Measurements from ENCODE around the gene PTAFR. TPM values are rescaled to one million over a fixed set of nuclear protein-coding genes. Genes with fewer than 3 reads are reported as not detected.

PTAFR gene
- total RNA-seq, 1 experiment from 2014 or later, result 1.9 TPM

DNA sequence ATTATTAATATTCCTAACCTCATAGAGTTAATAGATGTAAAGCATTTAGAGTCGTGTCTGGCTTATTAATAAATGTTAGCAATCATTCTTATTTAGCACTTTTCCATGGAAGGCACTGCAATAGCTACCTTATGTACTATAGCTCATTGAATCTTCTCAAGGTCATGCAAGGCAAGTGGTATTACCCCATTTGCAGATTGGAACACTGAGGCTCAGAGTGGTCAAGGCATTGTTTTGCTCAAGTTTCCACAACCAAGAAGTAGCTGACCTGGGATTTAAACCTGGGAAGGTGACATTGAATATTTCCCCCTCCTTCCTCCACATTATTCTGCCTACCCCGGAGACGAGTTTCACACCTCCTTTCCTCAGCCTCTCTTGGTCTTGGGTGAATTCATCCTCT, 50.3 kb downstream of the PTAFR start:
- Histone ChIP-seq H3K4me2 (ENCODE audit: insufficient read depth, insufficient read length, low read length) (no peak overlapping the region), H3K27me3 (ENCODE audit: insufficient read depth, low read length) (no peaks in the 10 kb centered on the region), H3K14ac (ENCODE audit: insufficient read depth, low read length) (no peak overlapping the region), H3K23me2 (ENCODE audit: insufficient read length, low read depth, low read length, poor library complexity, severe bottlenecking) (no peaks in the 10 kb centered on the region), H4K5ac (ENCODE audit: insufficient read length, low read depth, low read length) (no peak overlapping the region), H3K9ac (ENCODE audit: extremely low read depth, insufficient read length, low read length) (no peak overlapping the region), H3K9me3 (ENCODE audit: control insufficient read depth, low read depth, low read length) (no peaks in the 10 kb centered on the region), H2BK12ac (ENCODE audit: insufficient read length, low read depth, low read length) (no peak overlapping the region), H4K91ac (ENCODE audit: insufficient read length, low read depth, low read length) (no peak overlapping the region), H3K79me2 (ENCODE audit: insufficient read depth, low read length) (no peaks in the 10 kb centered on the region), H2BK15ac (ENCODE audit: low read depth, low read length) (no peak overlapping the region), H2BK5ac (ENCODE audit: insufficient read length, low read length) (no peak overlapping the region), H2BK120ac (ENCODE audit: low read depth, low read length, poor library complexity, severe bottlenecking) (no peak overlapping the region), H3K27ac (ENCODE audit: insufficient read length, low read depth, low read length) (no peak overlapping the region), H3K18ac (ENCODE audit: insufficient read length, low read depth, low read length) (no peak overlapping the region), H2AK5ac (ENCODE audit: insufficient read length, low read length) (no peak overlapping the region), H2AFZ (ENCODE audit: low read length) (no peak overlapping the region), H3T11ph (ENCODE audit: low read length) (no peak overlapping the region), H2BK20ac (ENCODE audit: low read depth, low read length, poor library complexity, severe bottlenecking) (no peak overlapping the region), H3K79me1 (ENCODE audit: insufficient read depth, low read depth, low read length, poor library complexity, severe bottlenecking) (no peaks in the 10 kb centered on the region), H4K20me1 (ENCODE audit: control insufficient read depth, insufficient read depth, insufficient read length) (no peaks in the 10 kb centered on the region), H4K8ac (replicated peaks; ENCODE audit: insufficient read length, low read depth, low read length) (no peak overlapping the region), H3K4ac (ENCODE audit: low read depth, low read length) (no peak overlapping the region), H3K23ac (ENCODE audit: insufficient read length, low read depth, low read length) (no peak overlapping the region), H3K4me1 (ENCODE audit: insufficient read depth, low read length) (no peaks in the 10 kb centered on the region), H3K56ac (ENCODE audit: insufficient read length, low read depth, low read length) (no peak overlapping the region)
- H3K27me3 Mint-ChIP-seq (ENCODE audit: low read depth), result peaks cover 11% of the 10 kb centered on the region
- TF ChIP-seq CTCF (conservative IDR thresholded peaks at IDR 0.05), result no peak
- H3K36me3 Mint-ChIP-seq (ENCODE audit: insufficient read depth in 1 of 3, low read depth in 3 of 3), result no peaks in the 10 kb centered on the region
- DNase-seq, result no peak
- H3K9me3 Mint-ChIP-seq, result no peaks in the 10 kb centered on the region
- WGBS (ENCODE audit: extremely low coverage, insufficient read length, low lambda C conversion rate), result no CpG with 5 or more reads among the region's 3 CpGs
- H3K4me3 Mint-ChIP-seq, result no peak overlapping the region
- H3K4me1 Mint-ChIP-seq, result 0 out of 4 replicates have a peak, but pooled peaks cover 0 to 2% of the 10 kb centered on the region in 2 experiments
- no peak overlapping the region for H3K27ac Mint-ChIP-seq
